Amygdala (tissue), 56 donors: ENCODE measurements around the gene RTTN.

Experiments used
- DNase-seq, 56 donors: peaks; one replicate each; lab custom pipeline; 2025; lab: John Stamatoyannopoulos, UW

The RTTN gene

GRCh38 chr18:70200286-70200685, 5.2 kb downstream of the RTTN start:
- no peak for DNase-seq

- DNase-seq, result no peak
These were observed 7.6 kb downstream of the RTTN start for GRCh38 chr18:70197844-70198243.

- no peak for DNase-seq
These were observed 8.5 kb downstream of the RTTN start for GRCh38 chr18:70197026-70197425.

GRCh38 chr18:70195852-70196434, 9.5 kb downstream of the RTTN start:
- DNase-seq, result peak in 13 of 56 donors; percentile 1 to 67 (median 13)

GRCh38 chr18:70195014-70195614, 10.4 kb downstream of the RTTN start:
- DNase-seq, result no peak

GRCh38 chr18:70194227-70194890, 11.1 kb downstream of the RTTN start:
- no peak for DNase-seq

- no peak for DNase-seq
These were observed 15.0 kb downstream of the RTTN start for GRCh38 chr18:70190529-70190928.

- DNase-seq, result no peak
These were observed 17.4 kb downstream of the RTTN start for GRCh38 chr18:70188113-70188512.

GRCh38 chr18:70183441-70183840, 22.0 kb downstream of the RTTN start:
- DNase-seq, result no peak

GRCh38 chr18:70182548-70182947, 22.9 kb downstream of the RTTN start:
- DNase-seq, result no peak

- DNase-seq, result no peak
These were observed 23.8 kb downstream of the RTTN start for GRCh38 chr18:70181725-70182124.

- DNase-seq, result no peak
These were observed 24.5 kb downstream of the RTTN start for GRCh38 chr18:70181015-70181414.

- DNase-seq, result no peak
These were observed 28.9 kb downstream of the RTTN start for GRCh38 chr18:70176537-70176936.

- no peak for DNase-seq
These were observed 30.3 kb downstream of the RTTN start for GRCh38 chr18:70175216-70175615.

- DNase-seq, result no peak
These were observed 33.3 kb downstream of the RTTN start for GRCh38 chr18:70172225-70172624.

- DNase-seq, result no peak
These were observed 35.7 kb downstream of the RTTN start for GRCh38 chr18:70169747-70170146.

GRCh38 chr18:70166668-70167067, 38.8 kb downstream of the RTTN start:
- no peak for DNase-seq

- DNase-seq, result no peak
These were observed 39.6 kb downstream of the RTTN start for GRCh38 chr18:70165936-70166335.

- DNase-seq, result no peak
These were observed 45.3 kb downstream of the RTTN start for GRCh38 chr18:70160073-70160678.

- no peak for DNase-seq
These were observed 46.3 kb downstream of the RTTN start for GRCh38 chr18:70158992-70159717.

- no peak for DNase-seq
These were observed 48.6 kb downstream of the RTTN start for GRCh38 chr18:70156886-70157285.
